SK-N-MC (cell line): ENCODE data around the gene RPL38.

Source experiments
- EZH2 ChIP-seq: fragments of 200-600 bp; sonication (generic); IDR thresholded peaks from one replicate; pipeline ENCODE4 v1.6.1; 2017; ENCODE audit warnings: antibody characterized with exemption
- FOXP2 ChIP-seq: optimal IDR thresholded peaks from 2 replicates; pipeline ENCODE3; 2011; ENCODE audit warnings: mild to moderate bottlenecking, moderate library complexity; ENCODE audit not compliant: insufficient read depth; ENCODE audit errors: extremely low read length, control extremely low read depth
- POLR2AphosphoS5 ChIP-seq: IDR thresholded peaks from 2 replicates; pipeline ENCODE4 v1.6.1; 2012; ENCODE audit warnings: mild to moderate bottlenecking, low read depth, low read length, borderline replicate concordance

- TF ChIP-seq POLR2AphosphoS5 (no peak), EZH2 (no peak), FOXP2 (no peak)
These were observed 28.7 kb downstream of the RPL38 start for GRCh38 chr17:74231928-74232907.
